Activated CD4-positive, alpha-beta memory T cell treated with anti-CD3 and anti-CD28 coated beads, Interleukin-2, amount 10 ng/mL, durations not matched to agents 7 days and 5 days (primary cell): ENCODE data around the gene PHOSPHO1. TPM values are rescaled to one million over a fixed set of nuclear protein-coding genes. Genes with fewer than 3 reads are reported as not detected.
"Not testable (repeated sequence)": the region's sequence is repeated elsewhere in the genome, so short reads cannot be mapped to it uniquely, and the experiment has no call there.

Experiments
- CTCF ChIA-PET: fragments of 350-600 bp; sonication (Branson Sonifier 250); formaldehyde crosslinking; loops from one replicate; lab custom pipeline; 2021; ENCODE audit warnings: antibody characterized with exemption, inconsistent platforms; lab: Charles Lee
- POLR2A ChIA-PET: fragments of 350-600 bp; sonication (Branson Sonifier 250); formaldehyde crosslinking; loops from one replicate; lab custom pipeline; 2021; ENCODE audit warnings: antibody characterized with exemption; lab: Charles Lee
- DNase-seq: peaks from one replicate; pipeline ENCODE4 v3.0.0-alpha.2; 2020
- H3K27ac Mint-ChIP-seq: one replicate; pipeline ENCODE4 v1.8.0; 2021; ENCODE audit warnings: mild to moderate bottlenecking, mixed read lengths
- H3K27me3 Mint-ChIP-seq: one replicate; pipeline ENCODE4 v1.8.0; 2021; ENCODE audit warnings: mixed read lengths
- H3K36me3 Mint-ChIP-seq: one replicate; pipeline ENCODE4 v1.8.0; 2021; ENCODE audit warnings: low read depth, mixed read lengths
- H3K4me1 Mint-ChIP-seq: one replicate; pipeline ENCODE4 v1.8.0; 2021; ENCODE audit warnings: mixed read lengths
- H3K4me3 Mint-ChIP-seq: one replicate; pipeline ENCODE4 v1.8.0; 2021; ENCODE audit warnings: mild to moderate bottlenecking, mixed read lengths
- H3K9me3 Mint-ChIP-seq: one replicate; pipeline ENCODE4 v1.8.0; 2021; ENCODE audit warnings: mixed read lengths
- total RNA-seq, 2 experiments: library from RNA; stranded (reverse); gene quantifications; one replicate each; pipeline ENCODE4 v1.2.3, GENCODE V29; 2021

The PHOSPHO1 gene
- total RNA-seq, 2 experiments from 2014 or later = not detected

- Mint-ChIP-seq H3K9me3 (peaks cover 36% of the 10 kb centered on the region), H3K27ac (no peak overlapping the region), H3K4me1 (peaks cover 7% of the 10 kb centered on the region), H3K36me3 (peaks cover 16% of the 10 kb centered on the region), H3K4me3 (no peak overlapping the region), H3K27me3 (peaks cover 15% of the 10 kb centered on the region)
- CTCF ChIA-PET = interaction anchor here (0.6 to 5.6 kb wide), 23 partner anchors 9 to 772 kb away, joined by 3 to 105 read pairs (median 4); partner anchors contain the start of gene PHOSPHO1
- peak; percentile 68 for DNase-seq
- POLR2A ChIA-PET = interaction anchor here (1.4 to 2.2 kb wide), 4 partner anchors 11 to 47 kb away, joined by 3 to 18 read pairs (median 7); no protein-coding TSS in a partner anchor
These were observed 50.3 kb downstream of the PHOSPHO1 start for GRCh38 chr17:49180303-49180702.

- H3K4me1 Mint-ChIP-seq, H3K27ac Mint-ChIP-seq, POLR2A ChIA-PET, H3K36me3 Mint-ChIP-seq, DNase-seq, H3K4me3 Mint-ChIP-seq, CTCF ChIA-PET: not testable (repeated sequence)
- H3K9me3 Mint-ChIP-seq = peaks cover 31% of the 10 kb centered on the region
- peaks cover 38% of the 10 kb centered on the region for H3K27me3 Mint-ChIP-seq
These were observed 54.6 kb downstream of the PHOSPHO1 start for GRCh38 chr17:49175978-49176377.

Other genes with a start within 250 kb of the PHOSPHO1 start
- gene IGF2BP1, start 233.4 kb downstream of the PHOSPHO1 start, total RNA-seq = not detected
- not detected for gene B4GALNT2, start 98.0 kb downstream of the PHOSPHO1 start, total RNA-seq
- gene GNGT2, start 20.2 kb downstream of the PHOSPHO1 start, total RNA-seq = 10 to 100 TPM; 22.7 to 23.8 TPM
- gene ABI3, start 20.1 kb downstream of the PHOSPHO1 start, total RNA-seq = 10 to 100 TPM; 46.3 to 48.2 TPM
- 10 to 100 TPM; 37.7 to 42.6 TPM for gene ZNF652, start 131.5 kb upstream of the PHOSPHO1 start, total RNA-seq
- 100 to 1,000 TPM; 103 to 105 TPM for gene PHB1, start 184.1 kb upstream of the PHOSPHO1 start, total RNA-seq